ENCODE data around the gene PREPL. TPM values are rescaled to one million over a fixed set of nuclear protein-coding genes. Genes with fewer than 3 reads are reported as not detected.

Gene PREPL
- total RNA-seq, 2 experiments from 2014 or later: 30.0 to 31.4 TPM

- H3K36me3 Mint-ChIP-seq (ENCODE audit: low read depth): peaks cover 79% of the 10 kb centered on the region
Measured at GRCh38 chr2:44377486-44377885, 16.2 kb upstream of the PREPL start.

DNA sequence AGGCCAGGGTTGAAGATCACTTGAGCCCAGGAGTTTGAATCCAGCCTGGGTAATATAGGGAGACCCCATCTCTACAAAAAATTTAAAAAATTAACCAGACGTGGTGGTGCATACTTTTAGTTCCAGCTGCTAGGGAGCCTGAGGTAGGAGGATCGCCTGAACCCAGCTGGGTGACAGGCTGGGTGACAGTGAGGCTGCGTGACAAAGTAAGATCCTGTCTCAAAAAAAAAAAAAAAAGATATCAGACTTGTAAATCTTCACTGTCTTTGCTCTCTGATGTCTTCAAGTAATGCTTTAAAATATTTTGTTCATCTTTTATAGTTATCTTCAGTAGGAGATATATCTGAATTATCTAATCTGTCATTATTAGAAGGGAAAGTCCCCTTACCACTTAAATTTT is 11.0 kb upstream of the PREPL start:
- intact Hi-C loops (cut with DNase I, micrococcal nuclease): no loop called here
- ChIA-PET POLR2A (interaction anchor here (1.2 kb wide), 1 partner anchor 10 kb away, joined by 4 read pairs; the partner anchor contains the start of genes CAMKMT and PREPL), CTCF (interaction anchor here (0.7 kb wide), 1 partner anchor 99 kb away, joined by 3 read pairs; no protein-coding TSS in a partner anchor)
- Mint-ChIP-seq H3K36me3 (ENCODE audit: low read depth) (peaks cover 40% of the 10 kb centered on the region), H3K4me1 (ENCODE audit: low read depth) (peaks cover 28% of the 10 kb centered on the region), H3K4me3 (no peak overlapping the region), H3K9me3 (no peaks in the 10 kb centered on the region), H3K27me3 (no peaks in the 10 kb centered on the region), H3K27ac (no peak overlapping the region)
- Histone ChIP-seq H3K9me3 (ENCODE audit: control insufficient read depth in 1 of 2, insufficient read depth in 1 of 2, low read length in 2 of 2) (no peaks in the 10 kb centered on the region), H3K27ac (ENCODE audit: low read depth in 1 of 2, low read length in 2 of 2) (no peak overlapping the region), H3K27me3 (ENCODE audit: control insufficient read depth in 1 of 2, insufficient read depth in 2 of 2, low read length in 2 of 2) (no peaks in the 10 kb centered on the region), H3K36me3 (ENCODE audit: insufficient read depth, low read length) (no peaks in the 10 kb centered on the region), H3K4me1 (ENCODE audit: insufficient read depth, low read length) (no peaks in the 10 kb centered on the region), H3K4me3 (ENCODE audit: low read length) (no peak overlapping the region)
- no peak for TF ChIP-seq CTCF (IDR thresholded peaks at IDR 0.05)
- DNase-seq: no peak
- ATAC-seq (ENCODE audit: poor library complexity): no peak

More at GRCh38 chr2:44377486-44377885, 16.2 kb upstream of the PREPL start:
- Histone ChIP-seq H3K4me1 (ENCODE audit: insufficient read depth, low read length) (no peaks in the 10 kb centered on the region), H3K4me3 (ENCODE audit: low read length) (no peak overlapping the region), H3K27me3 (ENCODE audit: control insufficient read depth in 1 of 2, insufficient read depth in 2 of 2, low read length in 2 of 2) (no peaks in the 10 kb centered on the region), H3K9me3 (ENCODE audit: control insufficient read depth in 1 of 2, insufficient read depth in 1 of 2, low read length in 2 of 2) (no peaks in the 10 kb centered on the region), H3K36me3 (ENCODE audit: insufficient read depth, low read length) (peaks cover 2% of the 10 kb centered on the region), H3K27ac (ENCODE audit: low read depth in 1 of 2, low read length in 2 of 2) (no peak overlapping the region)
- no peak for TF ChIP-seq CTCF (IDR thresholded peaks at IDR 0.05)
- no peaks in the 10 kb centered on the region for H3K9me3 Mint-ChIP-seq
- no peaks in the 10 kb centered on the region for H3K27me3 Mint-ChIP-seq
- DNase-seq: no peak
- no peak overlapping the region for H3K4me3 Mint-ChIP-seq
- ATAC-seq (ENCODE audit: poor library complexity): no peak
- CTCF ChIA-PET: interaction anchor here (1.3 kb wide), 1 partner anchor 22 kb away, joined by 3 read pairs; no protein-coding TSS in a partner anchor
- POLR2A ChIA-PET: interaction anchor here (3.6 kb wide), 1 partner anchor 16 kb away, joined by 14 read pairs; the partner anchor contains the start of genes CAMKMT and PREPL
- no peaks in the 10 kb centered on the region for H3K4me1 Mint-ChIP-seq (ENCODE audit: low read depth)
- H3K27ac Mint-ChIP-seq: no peak overlapping the region
- intact Hi-C loops (cut with DNase I, micrococcal nuclease): no loop called here

DNA sequence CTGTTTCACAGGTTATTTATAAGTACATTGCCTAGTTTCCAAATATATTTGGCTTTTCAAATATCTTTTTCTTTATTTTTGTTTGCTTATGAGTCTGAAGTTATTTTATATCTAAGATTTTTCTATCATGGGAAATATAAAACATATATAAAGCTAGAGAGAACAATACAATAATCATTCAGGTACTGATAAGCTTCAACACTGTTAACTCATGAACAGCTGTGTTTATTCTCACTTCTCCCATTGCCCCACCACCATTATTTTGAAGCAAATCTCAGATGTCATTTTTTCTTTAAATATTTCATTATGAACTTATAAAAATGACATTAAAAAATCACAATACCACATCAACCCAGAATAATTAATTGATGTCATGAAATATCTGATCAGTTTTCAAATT is 10.2 kb upstream of the PREPL start:
- TF ChIP-seq CTCF (IDR thresholded peaks at IDR 0.05): no peak
- Histone ChIP-seq H3K36me3 (ENCODE audit: insufficient read depth, low read length) (no peaks in the 10 kb centered on the region), H3K9me3 (ENCODE audit: control insufficient read depth in 1 of 2, insufficient read depth in 1 of 2, low read length in 2 of 2) (no peaks in the 10 kb centered on the region), H3K4me1 (ENCODE audit: insufficient read depth, low read length) (no peaks in the 10 kb centered on the region), H3K4me3 (ENCODE audit: low read length) (no peak overlapping the region), H3K27me3 (ENCODE audit: control insufficient read depth in 1 of 2, insufficient read depth in 2 of 2, low read length in 2 of 2) (no peaks in the 10 kb centered on the region), H3K27ac (ENCODE audit: low read depth in 1 of 2, low read length in 2 of 2) (no peak overlapping the region)
- no peak overlapping the region for H3K27ac Mint-ChIP-seq
- peaks cover 28% of the 10 kb centered on the region for H3K4me1 Mint-ChIP-seq (ENCODE audit: low read depth)
- ChIA-PET POLR2A (interaction anchor here (1.2 kb wide), 1 partner anchor 10 kb away, joined by 4 read pairs; the partner anchor contains the start of genes CAMKMT and PREPL), CTCF (no interaction called here)
- intact Hi-C loops (cut with DNase I, micrococcal nuclease): no loop called here
- no peak overlapping the region for H3K4me3 Mint-ChIP-seq
- ATAC-seq (ENCODE audit: poor library complexity) (no peak), DNase-seq (no peak)
- H3K27me3 Mint-ChIP-seq: no peaks in the 10 kb centered on the region
- no peaks in the 10 kb centered on the region for H3K9me3 Mint-ChIP-seq
- H3K36me3 Mint-ChIP-seq (ENCODE audit: low read depth): peaks cover 32% of the 10 kb centered on the region

Measured in CD4-positive, alpha-beta T cell (primary cell).